ENCODE results near the gene HDAC2.

GRCh38 chr6:113936093-113936934 is 34.6 kb downstream of the HDAC2 start:
- TF ChIP-seq CTCF (IDR thresholded peaks at IDR 0.05; ENCODE audit: borderline replicate concordance, extremely low read depth, low read length, poor library complexity, severe bottlenecking) (peak; percentile 79), EZH2 (IDR thresholded peaks at IDR 0.05; ENCODE audit: borderline replicate concordance, low read depth, low read length, severe bottlenecking) (no peak)

Data from DND-41 (cell line).